Measurements from ENCODE around the gene ODAD4.
A peak's percentile ranks its signal among the peaks of the same experiment; 100 is the strongest.

The ODAD4 gene

GRCh38 chr17:41930009-41930832 is at the start of gene ODAD4:
Gene ODAD4, plus strand, starts transcription at chr17:41930617. Its CDS starts 107 bp downstream, at chr17:41930724.
- peak; percentile 92 for DNase-seq

GRCh38 chr17:41882756-41883155 is 47.7 kb upstream of the ODAD4 start:
- no peak for DNase-seq

- DNase-seq, result no peak
Observed at GRCh38 chr17:41885733-41886132, 44.7 kb upstream of the ODAD4 start.

- no peak for DNase-seq
Observed at GRCh38 chr17:41888332-41888965, 42.0 kb upstream of the ODAD4 start.

GRCh38 chr17:41891135-41892020 is 39.0 kb upstream of the ODAD4 start:
- no peak for DNase-seq

GRCh38 chr17:41892021-41892376 is 38.4 kb upstream of the ODAD4 start:
- no peak for DNase-seq

GRCh38 chr17:41893384-41893783 is 37.0 kb upstream of the ODAD4 start:
- DNase-seq, result no peak

- no peak for DNase-seq
Observed at GRCh38 chr17:41894791-41895331, 35.6 kb upstream of the ODAD4 start.

GRCh38 chr17:41895617-41896016 is 34.8 kb upstream of the ODAD4 start:
- no peak for DNase-seq

- no peak for DNase-seq
Observed at GRCh38 chr17:41896726-41897125, 33.7 kb upstream of the ODAD4 start.

- no peak for DNase-seq
Observed at GRCh38 chr17:41901646-41902045, 28.8 kb upstream of the ODAD4 start.

- no peak for DNase-seq
Observed at GRCh38 chr17:41904242-41904841, 26.1 kb upstream of the ODAD4 start.

GRCh38 chr17:41905172-41905571 is 25.2 kb upstream of the ODAD4 start:
- no peak for DNase-seq

GRCh38 chr17:41906465-41907184 is 23.8 kb upstream of the ODAD4 start:
- DNase-seq, result no peak

- no peak for DNase-seq
Observed at GRCh38 chr17:41907185-41907556, 23.2 kb upstream of the ODAD4 start.

GRCh38 chr17:41907633-41908539 is 22.5 kb upstream of the ODAD4 start:
- no peak for DNase-seq

GRCh38 chr17:41909088-41909487 is 21.3 kb upstream of the ODAD4 start:
- DNase-seq, result no peak

- DNase-seq, result no peak
Observed at GRCh38 chr17:41910701-41911391, 19.6 kb upstream of the ODAD4 start.

GRCh38 chr17:41912925-41913324 is 17.5 kb upstream of the ODAD4 start:
- no peak for DNase-seq

- no peak for DNase-seq
Observed at GRCh38 chr17:41913798-41914197, 16.6 kb upstream of the ODAD4 start.
